ENCODE measurements around the gene OLFM2. TPM values are rescaled to one million over a fixed set of nuclear protein-coding genes. Genes with fewer than 3 reads are reported as not detected.

The OLFM2 gene
- total RNA-seq, 2 donors from 2014 or later: 33.1 to 58.1 TPM

- TF ChIP-seq, protein P1, sequence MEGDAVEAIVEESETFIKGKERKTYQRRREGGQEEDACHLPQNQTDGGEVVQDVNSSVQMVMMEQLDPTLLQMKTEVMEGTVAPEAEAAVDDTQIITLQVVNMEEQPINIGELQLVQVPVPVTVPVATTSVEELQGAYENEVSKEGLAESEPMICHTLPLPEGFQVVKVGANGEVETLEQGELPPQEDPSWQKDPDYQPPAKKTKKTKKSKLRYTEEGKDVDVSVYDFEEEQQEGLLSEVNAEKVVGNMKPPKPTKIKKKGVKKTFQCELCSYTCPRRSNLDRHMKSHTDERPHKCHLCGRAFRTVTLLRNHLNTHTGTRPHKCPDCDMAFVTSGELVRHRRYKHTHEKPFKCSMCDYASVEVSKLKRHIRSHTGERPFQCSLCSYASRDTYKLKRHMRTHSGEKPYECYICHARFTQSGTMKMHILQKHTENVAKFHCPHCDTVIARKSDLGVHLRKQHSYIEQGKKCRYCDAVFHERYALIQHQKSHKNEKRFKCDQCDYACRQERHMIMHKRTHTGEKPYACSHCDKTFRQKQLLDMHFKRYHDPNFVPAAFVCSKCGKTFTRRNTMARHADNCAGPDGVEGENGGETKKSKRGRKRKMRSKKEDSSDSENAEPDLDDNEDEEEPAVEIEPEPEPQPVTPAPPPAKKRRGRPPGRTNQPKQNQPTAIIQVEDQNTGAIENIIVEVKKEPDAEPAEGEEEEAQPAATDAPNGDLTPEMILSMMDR (conservative IDR thresholded peaks at IDR 0.05): no peak
- WGBS, 2 experiments (ENCODE audit: insufficient coverage in 1 of 2, insufficient read length in 1 of 2): 96 to 99% methylated on average over 12 to 21 of the region's 21 CpGs
- no peaks in the 10 kb centered on the region for H3K4me1 Mint-ChIP-seq
Measured at GRCh38 chr19:9811139-9811538, 125.2 kb downstream of the OLFM2 start.

GRCh38 chr19:9808855-9809824, 127.2 kb downstream of the OLFM2 start:
- Histone ChIP-seq H3K9me3 (ENCODE audit: control insufficient read depth, low read length) (no peaks in the 10 kb centered on the region), H3K4me1 (ENCODE audit: control insufficient read depth, insufficient read depth, low read length) (no peaks in the 10 kb centered on the region), H3K9ac (ENCODE audit: extremely low read depth, low read length, poor library complexity, severe bottlenecking) (no peak overlapping the region), H3K4me3 (ENCODE audit: low read length) (no peak overlapping the region), H3K27me3 (ENCODE audit: control insufficient read depth, insufficient read depth, low read length, poor library complexity, severe bottlenecking) (no peaks in the 10 kb centered on the region), H3K36me3 (ENCODE audit: control insufficient read depth, insufficient read depth, low read length) (peaks cover 53% of the 10 kb centered on the region), H3K27ac (ENCODE audit: low read depth, low read length) (no peak overlapping the region)
- WGBS, 2 experiments (ENCODE audit: insufficient coverage in 1 of 2, insufficient read length in 1 of 2): 93 to 96% methylated on average over 9 to 11 of the region's 11 CpGs
- H3K27me3 Mint-ChIP-seq (ENCODE audit: insufficient read depth): no peaks in the 10 kb centered on the region
- DNase-seq: no peak
- TF ChIP-seq, protein P1 (conservative IDR thresholded peaks at IDR 0.05): no peak
- no peaks in the 10 kb centered on the region for H3K4me1 Mint-ChIP-seq
- no peak overlapping the region for H3K4me3 Mint-ChIP-seq
- no peak overlapping the region for H3K27ac Mint-ChIP-seq
- peaks cover 3% of the 10 kb centered on the region for H3K9me3 Mint-ChIP-seq
- H3K36me3 Mint-ChIP-seq (ENCODE audit: low read depth): peaks cover 49% of the 10 kb centered on the region

More at GRCh38 chr19:9811139-9811538, 125.2 kb downstream of the OLFM2 start:
- DNase-seq: no peak
- Histone ChIP-seq H3K36me3 (ENCODE audit: control insufficient read depth, insufficient read depth, low read length) (peaks cover 58% of the 10 kb centered on the region), H3K4me3 (ENCODE audit: low read length) (no peak overlapping the region), H3K9ac (ENCODE audit: extremely low read depth, low read length, poor library complexity, severe bottlenecking) (no peak overlapping the region), H3K9me3 (ENCODE audit: control insufficient read depth, low read length) (peaks cover 6% of the 10 kb centered on the region), H3K4me1 (ENCODE audit: control insufficient read depth, insufficient read depth, low read length) (no peaks in the 10 kb centered on the region), H3K27me3 (ENCODE audit: control insufficient read depth, insufficient read depth, low read length, poor library complexity, severe bottlenecking) (no peaks in the 10 kb centered on the region), H3K27ac (ENCODE audit: low read depth, low read length) (no peak overlapping the region)
- Mint-ChIP-seq H3K27ac (no peak overlapping the region), H3K9me3 (peaks cover 19% of the 10 kb centered on the region), H3K27me3 (ENCODE audit: insufficient read depth) (no peaks in the 10 kb centered on the region), H3K36me3 (ENCODE audit: low read depth) (peaks cover 57% of the 10 kb centered on the region), H3K4me3 (no peak overlapping the region)

- H3K4me1 Mint-ChIP-seq: no peaks in the 10 kb centered on the region
- H3K27ac Mint-ChIP-seq: no peak overlapping the region
Measured at GRCh38 chr19:9806803-9807202, 129.5 kb downstream of the OLFM2 start.

More at GRCh38 chr19:9806803-9807202, 129.5 kb downstream of the OLFM2 start:
- TF ChIP-seq, protein P1 (conservative IDR thresholded peaks at IDR 0.05): no peak
- Histone ChIP-seq H3K27me3 (ENCODE audit: control insufficient read depth, insufficient read depth, low read length, poor library complexity, severe bottlenecking) (no peaks in the 10 kb centered on the region), H3K4me1 (ENCODE audit: control insufficient read depth, insufficient read depth, low read length) (no peaks in the 10 kb centered on the region), H3K4me3 (ENCODE audit: low read length) (no peak overlapping the region), H3K9ac (ENCODE audit: extremely low read depth, low read length, poor library complexity, severe bottlenecking) (no peak overlapping the region), H3K36me3 (ENCODE audit: control insufficient read depth, insufficient read depth, low read length) (peaks cover 46% of the 10 kb centered on the region), H3K27ac (ENCODE audit: low read depth, low read length) (no peak overlapping the region), H3K9me3 (ENCODE audit: control insufficient read depth, low read length) (no peaks in the 10 kb centered on the region)
- Mint-ChIP-seq H3K27me3 (ENCODE audit: insufficient read depth) (no peaks in the 10 kb centered on the region), H3K4me3 (no peak overlapping the region), H3K9me3 (peaks cover 2% of the 10 kb centered on the region), H3K36me3 (ENCODE audit: low read depth) (peaks cover 54% of the 10 kb centered on the region)
- no peak for DNase-seq
- 80 to 90% methylated on average over 1 to 3 of the region's 3 CpGs for WGBS, 2 experiments (ENCODE audit: insufficient coverage in 1 of 2, insufficient read length in 1 of 2)

Other genes with a start within 250 kb of the OLFM2 start
- 10 to 100 TPM; 12.3 to 23.6 TPM for gene ZNF846, start 167.8 kb downstream of the OLFM2 start, total RNA-seq
- gene FBXL12, start 117.4 kb downstream of the OLFM2 start, total RNA-seq: 10 to 100 TPM; 28.3 to 28.8 TPM
- gene UBL5, start 108.6 kb downstream of the OLFM2 start, total RNA-seq: 100 to 1,000 TPM; 415 to 506 TPM
- 100 to 1,000 TPM in 1 of 2 donors, 10 to 100 TPM in 1; 92.4 to 101 TPM for gene PIN1, start 101.2 kb downstream of the OLFM2 start, total RNA-seq
- gene COL5A3, start 74.0 kb upstream of the OLFM2 start, total RNA-seq: under 1 TPM in 1 of 2 donors, not detected in 1; 0.04 TPM
- gene RDH8, start 77.0 kb upstream of the OLFM2 start, total RNA-seq: not detected
- 10 to 100 TPM in 1 of 2 donors, 1 to 10 TPM in 1; 8.2 to 15.0 TPM for gene SHFL, start 149.8 kb upstream of the OLFM2 start, total RNA-seq
- gene ANGPTL6, start 166.2 kb upstream of the OLFM2 start, total RNA-seq: not detected
- gene PPAN, start 169.8 kb upstream of the OLFM2 start, total RNA-seq: 10 to 100 TPM; 40.3 to 54.0 TPM
- gene P2RY11, start 175.2 kb upstream of the OLFM2 start, total RNA-seq: 10 to 100 TPM in 1 of 2 donors, 1 to 10 TPM in 1; 9.0 to 14.8 TPM
- gene EIF3G, start 183.4 kb upstream of the OLFM2 start, total RNA-seq: 100 to 1,000 TPM; 216 to 257 TPM

All from endodermal cell (in vitro differentiated cells).